HepG2 (cell line): Measurements from ENCODE around the gene GABRB1. TPM values are rescaled to one million over a fixed set of nuclear protein-coding genes. Genes with fewer than 3 reads are reported as not detected.
A peak's percentile ranks its signal among the peaks of the same experiment; 100 is the strongest.

Experiments used
- ATF6 ChIP-seq: sonication (generic); formaldehyde crosslinking; conservative IDR thresholded peaks from 2 replicates; pipeline ENCODE4 v1.4.0; 2020; ENCODE audit warnings: missing genetic modification reagents
- ATF7-NPFF ChIP-seq: sonication (generic); formaldehyde crosslinking; IDR thresholded peaks from 2 replicates; pipeline ENCODE4 v1.8.1; 2023; ENCODE audit warnings: mild to moderate bottlenecking, low read depth, missing genetic modification reagents, moderate library complexity
- DZIP1 ChIP-seq: sonication (generic); formaldehyde crosslinking; IDR thresholded peaks from 2 replicates; pipeline ENCODE4 v1.5.0; 2020; ENCODE audit warnings: mild to moderate bottlenecking, missing genetic modification reagents
- ELF4 ChIP-seq: sonication (generic); formaldehyde crosslinking; IDR thresholded peaks from 2 replicates; pipeline ENCODE4 v1.5.0; 2020; ENCODE audit warnings: missing genetic modification reagents, mild to moderate bottlenecking, moderate library complexity, borderline replicate concordance
- FOXJ3 ChIP-seq: sonication (generic); formaldehyde crosslinking; IDR thresholded peaks from 2 replicates; pipeline ENCODE4 v1.4.0; 2020; ENCODE audit warnings: missing genetic modification reagents, mild to moderate bottlenecking, borderline replicate concordance
- NR2F2 ChIP-seq: IDR thresholded peaks from 2 replicates; pipeline ENCODE4 v1.6.1; 2012; ENCODE audit warnings: low read depth, inconsistent platforms, borderline replicate concordance
- PITX1 ChIP-seq: sonication (generic); formaldehyde crosslinking; IDR thresholded peaks from 2 replicates; pipeline ENCODE4 v1.5.1; 2020; ENCODE audit warnings: mild to moderate bottlenecking, missing genetic modification reagents
- ZFP36 ChIP-seq: fragments of 150-350 bp; IDR thresholded peaks from 2 replicates; pipeline ENCODE4 v1.6.1; 2018; ENCODE audit warnings: borderline replicate concordance, low read length, low read depth; ENCODE audit not compliant: partially characterized antibody
- ZFP36L1 ChIP-seq: sonication (generic); formaldehyde crosslinking; IDR thresholded peaks from 2 replicates; pipeline ENCODE4 v1.8.0; 2022; ENCODE audit warnings: mild to moderate bottlenecking, missing genetic modification reagents, moderate library complexity
- ZNF34 ChIP-seq: sonication (generic); formaldehyde crosslinking; IDR thresholded peaks from 2 replicates; pipeline ENCODE4 v1.4.0; 2020; ENCODE audit warnings: mild to moderate bottlenecking, missing genetic modification reagents, borderline replicate concordance
- ZNF407 ChIP-seq: sonication (generic); formaldehyde crosslinking; IDR thresholded peaks from one replicate; pipeline ENCODE4 v1.5.1; 2020; ENCODE audit warnings: mild to moderate bottlenecking, missing genetic modification reagents; ENCODE audit errors: not compliant biosample characterization
- ZNF570 ChIP-seq: sonication (generic); formaldehyde crosslinking; IDR thresholded peaks from 2 replicates; pipeline ENCODE4 v1.4.0; 2020; ENCODE audit warnings: mild to moderate bottlenecking, missing genetic modification reagents, borderline replicate concordance
- ZNF577 ChIP-seq: sonication (generic); formaldehyde crosslinking; IDR thresholded peaks from 2 replicates; pipeline ENCODE4 v1.4.0; 2020; ENCODE audit warnings: mild to moderate bottlenecking, low read depth, missing genetic modification reagents, borderline replicate concordance
- ZNF839 ChIP-seq: sonication (generic); formaldehyde crosslinking; IDR thresholded peaks from 2 replicates; pipeline ENCODE4 v1.4.0; 2020; ENCODE audit warnings: missing genetic modification reagents, mild to moderate bottlenecking, borderline replicate concordance
- ZZZ3 ChIP-seq: sonication (generic); formaldehyde crosslinking; IDR thresholded peaks from 2 replicates; pipeline ENCODE4 v1.4.0; 2020; ENCODE audit warnings: missing genetic modification reagents, mild to moderate bottlenecking, borderline replicate concordance
- polyA plus RNA-seq, 8 experiments: library from polyadenylated mRNA; depleted of rRNA in 3 of 8; stranded (reverse) in 7 of 8; unstranded in 1 of 8; fragments of >200 nt; fragmentation: Illumina TruSeq in 4 of 8; extraction: Trizol in 4 of 8; gene quantifications; 2 replicates each; pipeline versions ENCODE4 v1.2.1 to v1.2.3, GENCODE V29; 2011 to 2016; ENCODE audit warnings: low read depth in 4 of 8, missing spikeins in 1 of 8, mixed read lengths in 1 of 8; ENCODE audit not compliant: insufficient read depth in 1 of 8
- total RNA-seq, 5 experiments: library from RNA; depleted of rRNA; stranded (reverse); fragments of >200 nt; fragmentation: Illumina TruSeq; extraction: Trizol; gene quantifications; 2 replicates each; pipeline ENCODE4 v1.2.3, GENCODE V29; 2016; ENCODE audit warnings: low read depth in 1 of 5

GABRB1 gene
- total and polyA plus RNA-seq, 2 of the 13 experiments (the other 11 are each of a cell fraction or from before 2014, with no cell fraction given), result not detected

- TF ChIP-seq ZNF34, result no peak
- TF ChIP-seq ZNF570 (CRISPR knock-in tag), result no peak
- TF ChIP-seq ZZZ3, result no peak
- TF ChIP-seq DZIP1, result no peak
- no peak for TF ChIP-seq ZFP36L1 (CRISPR knock-in tag)
- no peak for TF ChIP-seq ATF7-NPFF
- TF ChIP-seq NR2F2, result no peak
- peak; percentile 55; the same call in 1 of the 2 replicates for TF ChIP-seq PITX1 (CRISPR knock-in tag)
- TF ChIP-seq ZFP36, result no peak
- no peak for TF ChIP-seq ATF6 (CRISPR knock-in tag)
- no peak for TF ChIP-seq ZNF839
- no peak for TF ChIP-seq ELF4 (CRISPR knock-in tag)
- TF ChIP-seq FOXJ3 (CRISPR knock-in tag), result no peak
- no peak for TF ChIP-seq ZNF407
- no peak for TF ChIP-seq ZNF577
Measured at GRCh38 chr4:47463235-47463956, 432.0 kb downstream of the GABRB1 start, which contains the start of gene COMMD8 (continued).
